GM23248 (cell line): Measurements from ENCODE around the gene MBIP. TPM values are rescaled to one million over a fixed set of nuclear protein-coding genes. Genes with fewer than 3 reads are reported as not detected.

Source experiments
- DNase-seq: peaks from one replicate; pipeline ENCODE4 v3.0.0-alpha.2; 2015
- H2AFZ ChIP-seq: fragments of 200-600 bp; sonication (generic); 2 replicates; pipeline ENCODE4 v1.6.1; 2016; ENCODE audit warnings: antibody characterized with exemption
- H3F3A ChIP-seq: fragments of 200-600 bp; sonication (generic); 2 replicates; pipeline ENCODE4 v1.6.1; 2016; ENCODE audit warnings: mild to moderate bottlenecking, antibody characterized with exemption, mixed run types; ENCODE audit not compliant: insufficient read depth
- H3K27ac ChIP-seq: fragments of 200-600 bp; sonication (generic); 2 replicates; pipeline ENCODE4 v1.5.1; 2016; ENCODE audit warnings: mild to moderate bottlenecking
- H3K27me3 ChIP-seq: fragments of 200-600 bp; sonication (generic); replicated peaks from 2 replicates; pipeline ENCODE4 v1.6.1; 2016; ENCODE audit warnings: mild to moderate bottlenecking; ENCODE audit not compliant: insufficient read depth
- H3K36me3 ChIP-seq: fragments of 200-600 bp; sonication (generic); 2 replicates; pipeline ENCODE4 v1.6.1; 2016; ENCODE audit warnings: low read depth, mild to moderate bottlenecking
- H3K4me1 ChIP-seq: fragments of 200-600 bp; sonication (generic); 2 replicates; pipeline ENCODE4 v1.6.1; 2016; ENCODE audit warnings: mild to moderate bottlenecking; ENCODE audit not compliant: insufficient read depth
- H3K4me2 ChIP-seq: fragments of 200-600 bp; sonication (generic); one replicate; pipeline ENCODE4 v1.6.1; 2016; ENCODE audit warnings: mild to moderate bottlenecking; ENCODE audit not compliant: unreplicated experiment
- H3K4me3 ChIP-seq: fragments of 200-600 bp; sonication (generic); 2 replicates; pipeline ENCODE4 v1.5.1; 2016; ENCODE audit warnings: mild to moderate bottlenecking
- H3K79me2 ChIP-seq: fragments of 200-600 bp; sonication (generic); 2 replicates; pipeline ENCODE4 v1.6.1; 2016; ENCODE audit warnings: mild to moderate bottlenecking; ENCODE audit not compliant: insufficient read depth
- H3K9ac ChIP-seq: fragments of 200-600 bp; sonication (generic); 2 replicates; pipeline ENCODE4 v1.6.1; 2016; ENCODE audit warnings: mild to moderate bottlenecking
- H3K9me2 ChIP-seq: fragments of 200-600 bp; sonication (generic); 2 replicates; pipeline ENCODE4 v1.6.1; 2016; ENCODE audit warnings: mixed run types, mild to moderate bottlenecking, moderate library complexity; ENCODE audit not compliant: insufficient read depth
- H3K9me3 ChIP-seq: fragments of 200-600 bp; sonication (generic); one replicate; pipeline ENCODE4 v1.6.1; 2017; ENCODE audit warnings: low read depth
- H4K20me1 ChIP-seq: fragments of 200-600 bp; sonication (generic); 2 replicates; pipeline ENCODE4 v1.6.0; 2016; ENCODE audit not compliant: insufficient read depth
- EZH2 ChIP-seq: fragments of 200-600 bp; sonication (generic); IDR thresholded peaks from 2 replicates; pipeline ENCODE4 v1.6.1; 2018; ENCODE audit warnings: antibody characterized with exemption, mild to moderate bottlenecking; ENCODE audit not compliant: insufficient read depth, poor library complexity, severe bottlenecking
- EZH2phosphoT487 ChIP-seq: fragments of 200-600 bp; sonication (generic); IDR thresholded peaks from 2 replicates; pipeline ENCODE4 v1.6.1; 2018; ENCODE audit warnings: antibody characterized with exemption, moderate library complexity, mild to moderate bottlenecking, low read depth; ENCODE audit not compliant: insufficient read depth
- WGBS, 2 experiments: methylation state at CpG; one replicate each; pipeline ENCODE4 v1.1.6; 2015 to 2017; ENCODE audit warnings: low lambda C conversion rate in 2 of 2, low coverage in 1 of 2; ENCODE audit errors: missing lambda C conversion rate in 2 of 2; 5-methylcytosine and 5-hydroxymethylcytosine counted together
- in situ Hi-C: fragments of 300-500 bp; cut with MboI; formaldehyde crosslinking; loops from 2 replicates; pipeline ENCODE4 v1.15.0; 2020
- polyA plus RNA-seq: library from polyadenylated mRNA; unstranded; fragments of >200 nt; fragmentation: Nextera tagmentation; extraction: Ambion mirVana; gene quantifications from 2 replicates; pipeline ENCODE4 v1.2.1, GENCODE V29; 2016
- total RNA-seq: library from RNA; depleted of rRNA; stranded (reverse); fragments of >200 nt; shearing (Covaris generic); gene quantifications from 2 replicates; pipeline ENCODE4 v1.2.3, GENCODE V29; 2014

MBIP gene
- total and polyA plus RNA-seq, 2 experiments from 2014 or later, result 9.0 to 28.1 TPM

DNA sequence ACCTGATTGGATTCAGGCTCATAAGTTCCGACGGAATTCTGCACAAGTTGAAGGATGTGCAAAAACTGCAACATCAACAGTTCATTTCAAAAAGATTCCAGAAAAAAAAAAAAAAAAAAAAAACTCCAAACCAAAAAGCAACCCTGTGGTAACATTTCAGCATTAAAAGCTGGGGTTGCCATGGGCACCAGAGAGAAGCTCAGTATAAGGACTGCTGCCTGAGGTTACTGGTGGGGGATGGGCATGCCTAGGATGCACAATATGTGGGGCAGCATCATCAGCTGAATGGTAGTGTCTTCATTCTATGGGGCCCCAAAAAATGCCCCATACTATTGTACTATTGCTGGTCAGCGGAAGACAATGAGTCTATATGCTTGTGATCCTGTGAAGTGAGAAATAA lies 44.7 kb downstream of the MBIP start:
- Histone ChIP-seq H3K4me1 (no peaks in the 10 kb centered on the region), H3K79me2 (no peaks in the 10 kb centered on the region), H2AFZ (no peak overlapping the region), H3K27ac (no peak overlapping the region), H4K20me1 (no peaks in the 10 kb centered on the region), H3K9ac (no peak overlapping the region), H3K4me3 (no peak overlapping the region), H3K4me2 (no peak overlapping the region), H3F3A (no peaks in the 10 kb centered on the region), H3K9me2 (no peaks in the 10 kb centered on the region), H3K27me3 (peaks cover 47% of the 10 kb centered on the region), H3K9me3 (no peaks in the 10 kb centered on the region), H3K36me3 (no peaks in the 10 kb centered on the region)
- in situ Hi-C loops, result no loop called here
- 84 to 86% methylated on average over 3 of the region's 3 CpGs for WGBS, 2 experiments
- DNase-seq, result no peak
- TF ChIP-seq EZH2 (no peak), EZH2phosphoT487 (no peak)

DNA sequence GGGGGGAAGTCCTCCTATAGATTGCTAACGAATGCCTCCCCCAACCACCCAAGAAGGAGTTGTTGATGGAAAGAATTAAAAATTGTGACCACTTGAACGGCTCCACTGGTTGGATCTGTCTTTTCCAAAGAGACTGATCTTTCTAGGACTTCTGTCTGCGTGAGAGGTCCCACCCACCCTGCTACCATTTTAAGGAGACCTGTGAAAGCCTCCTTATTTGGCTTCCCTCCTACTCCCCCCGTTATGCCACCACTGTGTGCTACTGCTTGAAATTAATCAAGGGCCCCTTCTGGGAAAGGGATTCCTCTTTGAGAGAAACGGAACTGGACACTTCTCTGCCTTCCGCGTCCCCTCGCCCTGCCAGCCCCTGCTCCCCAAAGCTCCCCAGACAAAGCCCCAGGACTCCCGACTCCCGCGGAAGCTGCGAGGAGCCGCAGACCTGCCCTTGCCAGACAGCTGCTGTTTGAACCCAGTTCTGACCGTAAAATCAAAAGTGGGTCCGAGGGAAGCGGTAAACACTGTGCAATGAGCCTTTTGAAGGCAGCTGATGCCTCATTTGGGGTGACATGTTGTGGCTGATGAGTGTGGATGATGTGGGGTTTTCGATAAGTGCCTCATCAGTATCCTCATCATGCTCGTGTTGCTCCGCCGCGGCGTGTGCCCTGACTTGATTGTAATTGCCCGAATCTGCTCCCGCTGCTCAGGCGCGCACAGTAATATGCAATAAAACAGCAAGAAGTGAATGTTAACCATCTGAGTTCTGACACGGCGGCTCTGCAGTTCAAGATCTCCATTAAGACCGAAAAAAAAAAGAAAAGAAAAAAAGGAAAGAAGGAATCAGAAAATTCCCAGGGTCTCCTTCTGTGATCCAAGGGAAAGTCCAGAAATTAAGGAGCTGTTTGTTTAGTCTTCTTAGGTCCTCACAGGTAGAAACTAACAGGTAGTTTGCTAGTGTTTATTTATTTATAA lies 48.2 kb downstream of the MBIP start:
- no peaks in the 10 kb centered on the region for H3K9me3 ChIP-seq
- H3K4me3 ChIP-seq, result peak overlapping the region; percentile 50
- no peaks in the 10 kb centered on the region for H3K4me1 ChIP-seq
- in situ Hi-C loops, result no loop called here
- H3K27me3 ChIP-seq, result peaks cover 57% of the 10 kb centered on the region
- no peaks in the 10 kb centered on the region for H3K36me3 ChIP-seq
- DNase-seq, result peak; percentile 33
- H3F3A ChIP-seq, result no peaks in the 10 kb centered on the region
- H3K9ac ChIP-seq, result no peak overlapping the region
- H4K20me1 ChIP-seq, result no peaks in the 10 kb centered on the region
- no peak overlapping the region for H3K27ac ChIP-seq
- TF ChIP-seq EZH2, result peak; percentile 47
- TF ChIP-seq EZH2phosphoT487, result 0 out of 2 replicates have a peak, but pooled peaks have one; percentile 28
- no peaks in the 10 kb centered on the region for H3K79me2 ChIP-seq
- H3K4me2 ChIP-seq, result peak overlapping the region; percentile 52
- H3K9me2 ChIP-seq, result no peaks in the 10 kb centered on the region
- 5 to 8% methylated on average over 29 of the region's 29 CpGs for WGBS, 2 experiments
- peak overlapping the region; percentile 62 for H2AFZ ChIP-seq

DNA sequence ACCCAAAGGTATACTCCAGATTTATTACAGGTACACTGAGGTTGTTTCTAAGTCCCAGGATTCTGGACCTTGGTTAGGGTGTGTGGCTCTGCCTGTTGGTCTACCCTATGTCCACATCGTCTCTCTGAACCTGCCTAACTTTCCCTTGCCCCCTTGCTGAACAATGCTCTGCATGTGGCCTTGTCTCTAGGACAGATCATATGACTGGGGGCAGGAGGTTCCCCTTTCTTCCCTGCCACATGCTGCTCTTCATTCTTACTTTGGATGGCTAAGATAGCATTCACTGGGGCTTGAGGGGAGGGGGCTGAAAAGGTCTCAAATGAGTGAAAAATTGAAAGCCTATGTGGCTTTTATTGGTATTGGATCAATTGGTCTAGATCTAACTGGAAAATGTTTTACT lies 49.2 kb downstream of the MBIP start:
- no peak overlapping the region for H3K9ac ChIP-seq
- H3K4me2 ChIP-seq, result no peak overlapping the region
- H3K36me3 ChIP-seq, result no peaks in the 10 kb centered on the region
- in situ Hi-C loops, result no loop called here
- no peaks in the 10 kb centered on the region for H3K9me2 ChIP-seq
- no peaks in the 10 kb centered on the region for H3K79me2 ChIP-seq
- H3K4me1 ChIP-seq, result no peaks in the 10 kb centered on the region
- H3K9me3 ChIP-seq, result no peaks in the 10 kb centered on the region
- 65 to 73% methylated on average over 1 of the region's 1 CpG for WGBS, 2 experiments
- H3F3A ChIP-seq, result no peaks in the 10 kb centered on the region
- H3K27me3 ChIP-seq, result peaks cover 57% of the 10 kb centered on the region
- no peak for DNase-seq
- TF ChIP-seq EZH2phosphoT487, result no peak
- no peak for TF ChIP-seq EZH2
- H3K4me3 ChIP-seq, result no peak overlapping the region
- H2AFZ ChIP-seq, result no peak overlapping the region
- H4K20me1 ChIP-seq, result no peaks in the 10 kb centered on the region
- H3K27ac ChIP-seq, result no peak overlapping the region

GRCh38 chr14:36270191-36270590 lies 50.2 kb downstream of the MBIP start:
- in situ Hi-C loops, result no loop called here
- Histone ChIP-seq H3F3A (no peaks in the 10 kb centered on the region), H3K79me2 (no peaks in the 10 kb centered on the region), H3K27me3 (peaks cover 61% of the 10 kb centered on the region), H3K4me2 (no peak overlapping the region), H3K36me3 (no peaks in the 10 kb centered on the region), H3K9me2 (no peaks in the 10 kb centered on the region), H3K9ac (no peak overlapping the region), H3K9me3 (no peaks in the 10 kb centered on the region), H3K27ac (no peak overlapping the region), H3K4me3 (no peak overlapping the region), H3K4me1 (no peaks in the 10 kb centered on the region), H4K20me1 (no peaks in the 10 kb centered on the region), H2AFZ (no peak overlapping the region)
- TF ChIP-seq EZH2phosphoT487 (no peak), EZH2 (no peak)
- WGBS, 2 experiments, result 50 to 54% methylated on average over 2 of the region's 2 CpGs
- no peak for DNase-seq
